PC-3 (cell line): ENCODE data around the gene TSKU.

ENCODE experiments used
- CTCF ChIP-seq: fragments of 300-600 bp; sonication (generic); conservative IDR thresholded peaks from 2 replicates; pipeline ENCODE4 v1.5.1; 2017; ENCODE audit warnings: antibody characterized with exemption, low read depth, mild to moderate bottlenecking, low read length
- EZH2phosphoT487 ChIP-seq: fragments of 300-600 bp; sonication (generic); IDR thresholded peaks from 2 replicates; pipeline ENCODE4 v1.6.1; 2018; ENCODE audit warnings: mild to moderate bottlenecking, antibody characterized with exemption, low read length, borderline replicate concordance

GRCh38 chr11:76807206-76807875, 24.2 kb downstream of the TSKU start:
- TF ChIP-seq CTCF (peak; percentile 92), EZH2phosphoT487 (no peak)
